ENCODE measurements around the gene CCRL2.

DNA sequence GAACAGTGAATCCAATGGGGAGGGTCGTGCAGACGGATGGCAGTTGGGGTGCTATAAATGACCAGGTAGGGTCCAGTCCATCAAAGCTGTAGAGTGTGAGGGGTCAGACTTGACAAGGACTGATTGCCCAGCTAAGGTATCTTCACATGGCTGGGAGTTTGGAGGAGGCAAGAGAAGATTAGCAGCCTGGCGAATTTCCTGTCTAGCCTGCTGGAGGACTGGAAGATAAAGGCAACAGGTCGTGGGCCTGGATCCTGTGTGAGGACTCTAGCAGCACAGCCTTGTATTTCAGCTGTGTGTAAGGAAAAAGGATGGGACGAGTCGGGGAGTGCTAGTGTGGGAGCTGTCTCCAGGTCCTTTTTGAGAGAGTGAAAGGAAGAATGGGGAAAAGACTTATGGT lies 17.8 kb upstream of the CCRL2 start:
- TF ChIP-seq POLR2A (IDR thresholded peaks at IDR 0.05) (no peak), POLR2AphosphoS5 (IDR thresholded peaks at IDR 0.05) (no peak)
- TF ChIP-seq, protein P1, sequence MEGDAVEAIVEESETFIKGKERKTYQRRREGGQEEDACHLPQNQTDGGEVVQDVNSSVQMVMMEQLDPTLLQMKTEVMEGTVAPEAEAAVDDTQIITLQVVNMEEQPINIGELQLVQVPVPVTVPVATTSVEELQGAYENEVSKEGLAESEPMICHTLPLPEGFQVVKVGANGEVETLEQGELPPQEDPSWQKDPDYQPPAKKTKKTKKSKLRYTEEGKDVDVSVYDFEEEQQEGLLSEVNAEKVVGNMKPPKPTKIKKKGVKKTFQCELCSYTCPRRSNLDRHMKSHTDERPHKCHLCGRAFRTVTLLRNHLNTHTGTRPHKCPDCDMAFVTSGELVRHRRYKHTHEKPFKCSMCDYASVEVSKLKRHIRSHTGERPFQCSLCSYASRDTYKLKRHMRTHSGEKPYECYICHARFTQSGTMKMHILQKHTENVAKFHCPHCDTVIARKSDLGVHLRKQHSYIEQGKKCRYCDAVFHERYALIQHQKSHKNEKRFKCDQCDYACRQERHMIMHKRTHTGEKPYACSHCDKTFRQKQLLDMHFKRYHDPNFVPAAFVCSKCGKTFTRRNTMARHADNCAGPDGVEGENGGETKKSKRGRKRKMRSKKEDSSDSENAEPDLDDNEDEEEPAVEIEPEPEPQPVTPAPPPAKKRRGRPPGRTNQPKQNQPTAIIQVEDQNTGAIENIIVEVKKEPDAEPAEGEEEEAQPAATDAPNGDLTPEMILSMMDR (IDR thresholded peaks at IDR 0.05), result no peak

Measured in upper lobe of left lung (tissue), 4 donors.